Measurements from ENCODE around the gene P2RY11. TPM values are rescaled to one million over a fixed set of nuclear protein-coding genes. Genes with fewer than 3 reads are reported as not detected.

Gene P2RY11
- total RNA-seq, 2 experiments from 2014 or later: 11.9 to 43.3 TPM

DNA sequence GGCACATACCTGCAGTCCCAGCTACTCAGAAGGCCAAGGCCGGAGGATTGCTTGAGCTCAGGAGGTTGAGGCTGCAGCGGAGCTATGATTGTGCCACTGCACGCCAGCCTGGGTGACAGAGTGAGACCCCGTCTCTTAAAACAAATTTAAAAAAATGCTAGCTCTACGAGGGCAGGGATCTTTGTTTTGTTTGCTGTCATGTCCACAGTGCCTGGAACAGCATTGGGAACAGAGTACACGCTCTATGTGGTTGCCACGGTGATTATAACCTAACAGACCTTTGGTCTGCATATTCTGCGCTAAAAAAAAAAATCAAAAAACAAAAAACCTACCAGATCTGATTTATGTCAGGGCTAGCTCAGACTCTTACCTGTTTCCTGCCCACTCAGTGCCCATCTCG lies 27.6 kb upstream of the P2RY11 start:
- intact Hi-C loops (cut with micrococcal nuclease; ENCODE audit: unreplicated experiment): no loop called here
- H3K4me1 ChIP-seq (ENCODE audit: insufficient read depth, low read length, poor library complexity, severe bottlenecking): peaks cover 5% of the 10 kb centered on the region
- DNase-seq (ENCODE audit: low spot score): no peak
- peaks cover 5% of the 10 kb centered on the region; the same call in 1 of the 2 replicates for H3K79me2 ChIP-seq (ENCODE audit: insufficient read depth, low read depth, low read length)
- no peak overlapping the region for H3K27ac ChIP-seq (ENCODE audit: low read depth, low read length, poor library complexity, severe bottlenecking)
- H4K20me1 ChIP-seq (ENCODE audit: insufficient read depth, low read length): no peaks in the 10 kb centered on the region
- H3K4me3 ChIP-seq (ENCODE audit: low read depth, low read length, poor library complexity, severe bottlenecking): no peak overlapping the region
- no peak overlapping the region for H2AFZ ChIP-seq (ENCODE audit: low read length)
- no TSS peak for BruUV-seq (replicated peaks)
- H3K9me2 ChIP-seq (ENCODE audit: insufficient read depth, low read length): no peaks in the 10 kb centered on the region
- no peak for TF ChIP-seq EZH2phosphoT487 (IDR thresholded peaks at IDR 0.05; ENCODE audit: borderline replicate concordance, low read depth, low read length)
- TF ChIP-seq, protein P1, sequence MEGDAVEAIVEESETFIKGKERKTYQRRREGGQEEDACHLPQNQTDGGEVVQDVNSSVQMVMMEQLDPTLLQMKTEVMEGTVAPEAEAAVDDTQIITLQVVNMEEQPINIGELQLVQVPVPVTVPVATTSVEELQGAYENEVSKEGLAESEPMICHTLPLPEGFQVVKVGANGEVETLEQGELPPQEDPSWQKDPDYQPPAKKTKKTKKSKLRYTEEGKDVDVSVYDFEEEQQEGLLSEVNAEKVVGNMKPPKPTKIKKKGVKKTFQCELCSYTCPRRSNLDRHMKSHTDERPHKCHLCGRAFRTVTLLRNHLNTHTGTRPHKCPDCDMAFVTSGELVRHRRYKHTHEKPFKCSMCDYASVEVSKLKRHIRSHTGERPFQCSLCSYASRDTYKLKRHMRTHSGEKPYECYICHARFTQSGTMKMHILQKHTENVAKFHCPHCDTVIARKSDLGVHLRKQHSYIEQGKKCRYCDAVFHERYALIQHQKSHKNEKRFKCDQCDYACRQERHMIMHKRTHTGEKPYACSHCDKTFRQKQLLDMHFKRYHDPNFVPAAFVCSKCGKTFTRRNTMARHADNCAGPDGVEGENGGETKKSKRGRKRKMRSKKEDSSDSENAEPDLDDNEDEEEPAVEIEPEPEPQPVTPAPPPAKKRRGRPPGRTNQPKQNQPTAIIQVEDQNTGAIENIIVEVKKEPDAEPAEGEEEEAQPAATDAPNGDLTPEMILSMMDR (conservative IDR thresholded peaks at IDR 0.05; ENCODE audit: low read length): no peak
- no peak overlapping the region for H3K4me2 ChIP-seq (ENCODE audit: low read length)
- CTCF ChIA-PET (ENCODE audit: unreplicated experiment): no interaction called here
- H3K9me3 ChIP-seq (ENCODE audit: low read length): no peaks in the 10 kb centered on the region
- POLR2A ChIA-PET: no interaction called here
- H3K36me3 ChIP-seq (ENCODE audit: insufficient read depth, low read length): no peaks in the 10 kb centered on the region

DNA sequence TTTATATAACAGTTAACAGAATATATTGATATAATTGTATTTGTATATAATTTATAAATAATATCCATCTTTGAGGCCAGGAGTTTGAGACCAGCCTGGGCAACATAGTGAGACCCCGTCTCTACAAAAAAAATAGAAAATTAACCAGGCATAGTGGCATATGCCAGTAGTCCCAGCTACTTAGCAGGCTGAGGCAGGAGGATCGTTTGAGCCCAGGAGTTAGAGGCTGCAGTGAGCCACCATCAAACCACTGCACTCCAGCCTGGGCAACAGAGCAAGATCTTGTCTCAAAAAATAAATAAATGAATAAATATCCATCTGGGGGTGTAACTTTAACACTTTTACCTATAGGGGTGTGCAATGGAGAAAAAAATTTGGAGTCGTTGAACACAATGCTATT lies 26.7 kb upstream of the P2RY11 start:
- TF ChIP-seq, protein P1 (conservative IDR thresholded peaks at IDR 0.05; ENCODE audit: low read length): no peak
- TF ChIP-seq EZH2phosphoT487 (IDR thresholded peaks at IDR 0.05; ENCODE audit: borderline replicate concordance, low read depth, low read length): no peak
- BruUV-seq (replicated peaks): no TSS peak
- Histone ChIP-seq H2AFZ (ENCODE audit: low read length) (no peak overlapping the region), H3K4me1 (ENCODE audit: insufficient read depth, low read length, poor library complexity, severe bottlenecking) (peaks cover 5% of the 10 kb centered on the region), H4K20me1 (ENCODE audit: insufficient read depth, low read length) (no peaks in the 10 kb centered on the region), H3K79me2 (ENCODE audit: insufficient read depth, low read depth, low read length) (peaks cover 5% of the 10 kb centered on the region; the same call in 1 of the 2 replicates), H3K9me3 (ENCODE audit: low read length) (no peaks in the 10 kb centered on the region), H3K4me2 (ENCODE audit: low read length) (no peak overlapping the region), H3K36me3 (ENCODE audit: insufficient read depth, low read length) (no peaks in the 10 kb centered on the region), H3K9me2 (ENCODE audit: insufficient read depth, low read length) (no peaks in the 10 kb centered on the region), H3K27ac (ENCODE audit: low read depth, low read length, poor library complexity, severe bottlenecking) (no peak overlapping the region), H3K4me3 (ENCODE audit: low read depth, low read length, poor library complexity, severe bottlenecking) (no peak overlapping the region)
- DNase-seq (ENCODE audit: low spot score): no peak
- intact Hi-C loops (cut with micrococcal nuclease; ENCODE audit: unreplicated experiment): no loop called here
- POLR2A ChIA-PET: no interaction called here
- CTCF ChIA-PET (ENCODE audit: unreplicated experiment): interaction anchor here (0.5 kb wide), 1 partner anchor 22 kb away, joined by 3 read pairs; no protein-coding TSS in a partner anchor

DNA sequence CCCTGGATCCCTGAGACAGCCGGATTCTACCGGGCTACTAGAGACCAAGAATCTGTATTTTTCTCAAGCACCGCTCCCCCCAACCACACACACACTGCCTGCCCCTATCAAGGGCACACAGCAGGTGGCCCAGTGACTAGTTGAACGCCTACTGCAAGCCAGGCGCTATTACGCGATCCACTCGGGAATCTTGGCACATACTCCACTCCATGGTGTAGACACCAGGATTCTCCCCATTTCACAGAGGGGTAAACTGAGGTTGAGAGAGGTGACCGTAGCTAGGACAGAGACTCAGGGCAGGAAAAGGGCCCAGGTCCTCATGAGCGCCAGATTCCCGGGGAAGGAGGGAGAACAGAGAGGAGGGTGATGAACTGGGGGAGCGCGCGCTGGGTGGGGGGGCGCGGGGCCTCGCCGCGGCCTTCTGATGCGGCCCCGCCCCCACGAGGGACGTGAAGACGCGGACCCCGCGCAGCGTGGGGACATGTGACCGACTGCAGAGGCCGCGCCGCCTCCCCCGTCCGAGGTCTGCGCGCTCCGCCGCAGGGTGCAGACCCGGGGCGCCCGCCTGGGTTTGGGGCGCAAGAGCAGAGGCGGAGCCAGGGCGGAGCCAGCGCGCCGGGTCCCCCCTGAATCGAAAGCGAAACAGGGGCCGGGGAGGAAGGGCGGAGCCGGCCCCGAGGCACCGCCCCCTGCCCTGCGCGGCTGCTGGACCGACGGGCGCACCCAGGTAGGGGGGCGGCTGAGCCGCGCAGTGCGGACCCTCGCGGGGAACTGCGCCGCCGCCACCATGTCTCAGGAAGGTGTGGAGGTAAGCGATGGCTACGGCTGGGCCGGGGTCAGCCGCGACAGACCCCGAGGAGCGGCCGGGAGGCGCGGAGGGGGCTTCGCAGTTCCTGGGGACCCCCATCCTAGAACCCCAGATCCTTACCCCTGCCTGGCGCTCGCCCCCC lies 25.6 kb upstream of the P2RY11 start, which contains the start of gene SHFL:
TSS of gene SHFL (plus strand) at position 677 of the 950 bp plus-strand sequence. CDS start at position 788, 111 bp downstream.
- Histone ChIP-seq H3K4me3 (ENCODE audit: low read depth, low read length, poor library complexity, severe bottlenecking) (peak within 1 kb of the TSS; percentile 99), H2AFZ (ENCODE audit: low read length) (peak within 1 kb of the TSS; percentile 88), H3K4me1 (ENCODE audit: insufficient read depth, low read length, poor library complexity, severe bottlenecking) (peaks cover 5% of the 10 kb centered on the region), H3K79me2 (ENCODE audit: insufficient read depth, low read depth, low read length) (peaks cover 5% of the 10 kb centered on the region; the same call in 1 of the 2 replicates), H3K9me2 (ENCODE audit: insufficient read depth, low read length) (no peaks in the 10 kb centered on the region), H3K27ac (ENCODE audit: low read depth, low read length, poor library complexity, severe bottlenecking) (no peak within 1 kb of the TSS), H3K9me3 (ENCODE audit: low read length) (no peaks in the 10 kb centered on the region), H3K36me3 (ENCODE audit: insufficient read depth, low read length) (no peaks in the 10 kb centered on the region), H4K20me1 (ENCODE audit: insufficient read depth, low read length) (no peaks in the 10 kb centered on the region), H3K4me2 (ENCODE audit: low read length) (peak within 1 kb of the TSS; percentile 97)
- intact Hi-C loops (cut with micrococcal nuclease; ENCODE audit: unreplicated experiment): no loop called here
- DNase-seq (ENCODE audit: low spot score): peak; percentile 81
- no peak for TF ChIP-seq EZH2phosphoT487 (IDR thresholded peaks at IDR 0.05; ENCODE audit: borderline replicate concordance, low read depth, low read length)
- TF ChIP-seq, protein P1 (conservative IDR thresholded peaks at IDR 0.05; ENCODE audit: low read length): no peak
- ChIA-PET POLR2A (no interaction called here), CTCF (ENCODE audit: unreplicated experiment) (no interaction called here)
- BruUV-seq (replicated peaks): no TSS peak

All from OCI-LY7 (cell line).